Endodermal cell (in vitro differentiated cells): Measurements from ENCODE around the gene ZDHHC19. TPM values are rescaled to one million over a fixed set of nuclear protein-coding genes. Genes with fewer than 3 reads are reported as not detected.

Experiments
- DNase-seq: peaks from one replicate; pipeline ENCODE4 v3.0.0-alpha.2; 2017
- H3K27ac ChIP-seq: 2 replicates; pipeline ENCODE4 v1.5.1; 2013; ENCODE audit warnings: mild to moderate bottlenecking, low read depth, low read length, moderate library complexity
- H3K27me3 ChIP-seq: 2 replicates; pipeline ENCODE4 v1.6.1; 2013; ENCODE audit warnings: mild to moderate bottlenecking, low read length, moderate library complexity; ENCODE audit not compliant: insufficient read depth, control insufficient read depth, poor library complexity, severe bottlenecking
- H3K36me3 ChIP-seq: 2 replicates; pipeline ENCODE4 v1.7.0; 2013; ENCODE audit warnings: mild to moderate bottlenecking, low read length, moderate library complexity; ENCODE audit not compliant: control insufficient read depth, insufficient read depth
- H3K4me1 ChIP-seq: one replicate; pipeline ENCODE4 v1.7.0; 2013; ENCODE audit warnings: low read length; ENCODE audit not compliant: control insufficient read depth, insufficient read depth
- H3K4me3 ChIP-seq: 2 replicates; pipeline ENCODE4 v1.5.1; 2013; ENCODE audit warnings: mild to moderate bottlenecking, low read length, moderate library complexity
- H3K9ac ChIP-seq: 2 replicates; pipeline ENCODE4 v1.6.1; 2013; ENCODE audit warnings: mild to moderate bottlenecking, low read length, moderate library complexity; ENCODE audit not compliant: poor library complexity, severe bottlenecking; ENCODE audit errors: extremely low read depth
- H3K9me3 ChIP-seq: 2 replicates; pipeline ENCODE4 v1.6.1; 2013; ENCODE audit warnings: mild to moderate bottlenecking, low read length, moderate library complexity; ENCODE audit not compliant: control insufficient read depth
- H3K27ac Mint-ChIP-seq: 2 replicates; pipeline ENCODE4 v1.8.0; 2020; ENCODE audit warnings: mixed read lengths
- H3K27me3 Mint-ChIP-seq: 2 replicates; pipeline ENCODE4 v1.8.0; 2021; ENCODE audit warnings: mild to moderate bottlenecking, mixed read lengths; ENCODE audit not compliant: insufficient read depth
- H3K36me3 Mint-ChIP-seq: 2 replicates; pipeline ENCODE4 v1.8.0; 2020; ENCODE audit warnings: low read depth, mixed read lengths
- H3K4me1 Mint-ChIP-seq: 2 replicates; pipeline ENCODE4 v1.8.0; 2020; ENCODE audit warnings: mixed read lengths
- H3K4me3 Mint-ChIP-seq: 2 replicates; pipeline ENCODE4 v1.8.0; 2020; ENCODE audit warnings: mild to moderate bottlenecking, moderate library complexity, mixed read lengths
- H3K9me3 Mint-ChIP-seq: 2 replicates; pipeline ENCODE4 v1.8.0; 2020; ENCODE audit warnings: mild to moderate bottlenecking, mixed read lengths
- WGBS, 2 experiments: methylation state at CpG; one replicate each; pipeline versions ENCODE4 v1.1.5 to v1.1.7; 2013; ENCODE audit warnings: missing lambda C conversion rate in 2 of 2, mixed read lengths in 1 of 2; ENCODE audit not compliant: insufficient coverage in 1 of 2, insufficient read length in 1 of 2; 5-methylcytosine and 5-hydroxymethylcytosine counted together
- total RNA-seq, 2 donors: library from RNA; stranded (reverse); fragmentation: NEBNext Ultra II Directional in 1 of 2; extraction: Animal tissue kit (Norgen Biotek cat#: 25700) in 1 of 2; gene quantifications; 2 replicates in 1 of 2; 3 replicates in 1 of 2; pipeline ENCODE4 v1.2.1, GENCODE V29; 2021
- TF ChIP-seq, protein P1 (sequence below): fragments of 200-600 bp; sonication (generic); conservative IDR thresholded peaks from 2 replicates; pipeline ENCODE4 v1.5.0; 2021; ENCODE audit warnings: antibody characterized with exemption, mild to moderate bottlenecking

ZDHHC19 gene
- total RNA-seq, 2 donors from 2014 or later, result 0.86 TPM; not detected in 1

DNA sequence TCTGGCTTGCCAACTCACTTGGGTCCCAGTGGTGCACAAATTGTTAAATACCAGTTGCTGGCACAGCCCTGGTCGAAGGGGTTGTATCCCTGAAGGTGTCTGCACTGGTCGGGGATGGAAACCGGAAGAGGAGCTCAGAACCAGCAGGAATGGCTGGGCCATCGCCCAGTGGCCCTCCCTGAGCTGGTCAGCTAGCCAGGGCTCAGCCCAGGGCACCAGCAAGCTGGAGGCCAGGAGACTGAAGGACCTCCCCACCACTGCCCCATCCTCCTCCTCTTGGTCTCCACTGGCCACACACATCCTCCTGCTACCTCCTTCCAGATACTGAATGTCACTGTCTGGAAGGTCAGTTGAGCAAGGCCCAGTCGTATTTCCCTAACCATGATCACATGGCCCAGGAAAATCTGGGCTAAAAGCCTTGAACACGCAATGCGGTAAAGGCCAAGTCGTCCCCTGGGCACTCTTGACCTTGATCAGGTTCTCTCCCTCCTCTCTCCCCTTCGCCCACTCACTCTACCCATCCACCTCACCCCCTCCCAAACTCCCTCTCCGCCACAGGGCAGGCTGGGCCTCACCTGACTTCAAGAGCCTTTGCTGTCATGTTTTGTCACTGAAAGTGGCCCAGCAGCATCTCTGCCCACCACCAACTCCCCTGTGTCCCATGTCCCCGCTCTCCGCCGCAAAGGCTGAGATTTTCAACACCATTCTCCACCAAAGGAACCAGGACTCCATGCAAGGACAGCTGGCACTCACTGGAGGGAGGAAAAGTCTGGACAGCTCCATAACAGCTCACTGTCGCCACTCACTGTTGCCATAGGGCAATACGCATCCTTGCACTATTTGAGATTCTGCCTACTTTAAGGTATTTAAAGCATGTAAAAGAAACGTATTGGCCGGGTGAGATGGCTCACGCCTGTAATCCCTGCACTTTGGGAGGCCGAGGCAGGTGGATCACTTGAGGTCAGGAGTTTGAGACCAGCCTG is 12.1 kb downstream of the ZDHHC19 start:
- H3K9me3 Mint-ChIP-seq, result no peaks in the 10 kb centered on the region
- 88 to 90% methylated on average over 12 to 19 of the region's 19 CpGs for WGBS, 2 experiments
- peak; percentile 71 for DNase-seq
- TF ChIP-seq, protein P1, sequence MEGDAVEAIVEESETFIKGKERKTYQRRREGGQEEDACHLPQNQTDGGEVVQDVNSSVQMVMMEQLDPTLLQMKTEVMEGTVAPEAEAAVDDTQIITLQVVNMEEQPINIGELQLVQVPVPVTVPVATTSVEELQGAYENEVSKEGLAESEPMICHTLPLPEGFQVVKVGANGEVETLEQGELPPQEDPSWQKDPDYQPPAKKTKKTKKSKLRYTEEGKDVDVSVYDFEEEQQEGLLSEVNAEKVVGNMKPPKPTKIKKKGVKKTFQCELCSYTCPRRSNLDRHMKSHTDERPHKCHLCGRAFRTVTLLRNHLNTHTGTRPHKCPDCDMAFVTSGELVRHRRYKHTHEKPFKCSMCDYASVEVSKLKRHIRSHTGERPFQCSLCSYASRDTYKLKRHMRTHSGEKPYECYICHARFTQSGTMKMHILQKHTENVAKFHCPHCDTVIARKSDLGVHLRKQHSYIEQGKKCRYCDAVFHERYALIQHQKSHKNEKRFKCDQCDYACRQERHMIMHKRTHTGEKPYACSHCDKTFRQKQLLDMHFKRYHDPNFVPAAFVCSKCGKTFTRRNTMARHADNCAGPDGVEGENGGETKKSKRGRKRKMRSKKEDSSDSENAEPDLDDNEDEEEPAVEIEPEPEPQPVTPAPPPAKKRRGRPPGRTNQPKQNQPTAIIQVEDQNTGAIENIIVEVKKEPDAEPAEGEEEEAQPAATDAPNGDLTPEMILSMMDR, result peak; percentile 56
- no peak overlapping the region for H3K27ac Mint-ChIP-seq
- Histone ChIP-seq H3K9me3 (no peaks in the 10 kb centered on the region), H3K4me1 (no peaks in the 10 kb centered on the region), H3K36me3 (no peaks in the 10 kb centered on the region), H3K27ac (no peak overlapping the region), H3K9ac (no peak overlapping the region), H3K27me3 (no peaks in the 10 kb centered on the region), H3K4me3 (no peak overlapping the region)
- H3K4me3 Mint-ChIP-seq, result no peak overlapping the region
- no peaks in the 10 kb centered on the region for H3K4me1 Mint-ChIP-seq
- no peaks in the 10 kb centered on the region for H3K36me3 Mint-ChIP-seq
- H3K27me3 Mint-ChIP-seq, result peaks cover 1% of the 10 kb centered on the region

DNA sequence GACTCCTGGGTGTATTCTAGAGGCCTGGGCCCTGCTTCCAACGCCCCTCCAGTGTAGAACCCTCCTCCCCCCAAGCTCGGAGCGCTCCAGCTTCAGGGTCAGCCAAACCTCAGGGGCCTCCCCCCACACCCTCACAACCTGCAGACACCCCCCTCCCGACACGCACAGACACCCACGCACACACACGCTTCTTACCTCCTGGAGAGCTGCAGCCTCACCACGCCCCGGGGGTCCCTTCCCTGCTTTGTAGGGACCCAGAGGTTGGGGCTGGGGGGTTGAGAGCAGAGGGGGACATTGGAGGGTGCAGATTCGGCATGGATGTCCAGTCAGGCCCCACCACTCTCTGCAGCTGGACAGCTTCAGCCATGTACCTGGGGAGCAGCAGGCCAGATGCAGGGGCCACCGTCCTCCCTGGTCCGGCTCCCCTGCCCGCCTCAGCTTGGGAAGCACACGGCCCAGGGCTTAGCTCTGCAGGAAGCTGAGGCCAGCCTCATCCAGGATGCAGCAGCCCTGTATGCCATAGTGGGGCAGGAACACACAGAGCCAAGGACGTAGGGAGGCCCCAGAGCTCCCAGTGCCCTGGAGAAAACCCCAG is 13.0 kb downstream of the ZDHHC19 start:
- Mint-ChIP-seq H3K4me1 (no peaks in the 10 kb centered on the region), H3K9me3 (no peaks in the 10 kb centered on the region), H3K27ac (no peak overlapping the region), H3K27me3 (peaks cover 1% of the 10 kb centered on the region), H3K36me3 (no peaks in the 10 kb centered on the region), H3K4me3 (no peak overlapping the region)
- Histone ChIP-seq H3K27ac (no peak overlapping the region), H3K9me3 (no peaks in the 10 kb centered on the region), H3K27me3 (no peaks in the 10 kb centered on the region), H3K36me3 (no peaks in the 10 kb centered on the region), H3K9ac (no peak overlapping the region), H3K4me1 (no peaks in the 10 kb centered on the region), H3K4me3 (no peak overlapping the region)
- DNase-seq, result no peak
- 92 to 95% methylated on average over 2 to 15 of the region's 15 CpGs for WGBS, 2 experiments
- TF ChIP-seq, protein P1, result no peak

DNA sequence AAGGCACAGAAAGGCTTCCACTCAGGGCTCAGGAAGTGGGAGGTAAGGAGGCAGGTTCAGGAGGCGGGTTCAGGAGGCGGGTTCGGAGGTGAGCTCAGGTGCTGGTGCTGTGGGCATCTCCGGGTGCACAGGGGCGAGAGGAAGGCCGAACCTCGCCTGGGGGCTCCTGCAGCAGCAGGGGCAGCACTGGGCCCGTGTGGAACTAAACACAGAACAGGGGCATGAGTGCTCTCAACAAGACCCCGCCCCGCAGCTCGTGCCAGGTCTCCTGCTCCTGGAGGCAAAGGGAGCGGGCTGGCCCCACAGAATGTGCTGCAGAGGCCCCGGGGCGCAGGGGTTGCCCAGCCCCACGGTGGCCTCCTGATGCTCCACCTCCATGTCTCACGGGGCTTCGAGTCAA is 13.7 kb downstream of the ZDHHC19 start:
- H3K9ac ChIP-seq, result no peak overlapping the region
- TF ChIP-seq, protein P1, result no peak
- no peak overlapping the region for H3K4me3 ChIP-seq
- H3K9me3 ChIP-seq, result no peaks in the 10 kb centered on the region
- WGBS, 2 experiments, result 91 to 94% methylated on average over 8 to 17 of the region's 17 CpGs
- no peaks in the 10 kb centered on the region for H3K36me3 ChIP-seq
- no peak overlapping the region for H3K27ac ChIP-seq
- H3K9me3 Mint-ChIP-seq, result no peaks in the 10 kb centered on the region
- no peaks in the 10 kb centered on the region for H3K27me3 ChIP-seq
- no peaks in the 10 kb centered on the region for H3K36me3 Mint-ChIP-seq
- H3K4me1 ChIP-seq, result no peaks in the 10 kb centered on the region
- no peaks in the 10 kb centered on the region for H3K27me3 Mint-ChIP-seq
- no peak for DNase-seq
- H3K4me1 Mint-ChIP-seq, result no peaks in the 10 kb centered on the region
- no peak overlapping the region for H3K27ac Mint-ChIP-seq
- H3K4me3 Mint-ChIP-seq, result no peak overlapping the region
